Measurements from ENCODE around the gene NUFIP1. TPM values are rescaled to one million over a fixed set of nuclear protein-coding genes. Genes with fewer than 3 reads are reported as not detected.

The NUFIP1 gene
- total RNA-seq, 1 experiment from 2014 or later: 17.1 TPM

GRCh38 chr13:44955406-44955805 is 33.9 kb downstream of the NUFIP1 start:
- Histone ChIP-seq H3K23ac (ENCODE audit: insufficient read length, low read depth, low read length) (no peak overlapping the region), H2BK5ac (ENCODE audit: insufficient read length, low read length) (no peak overlapping the region), H4K20me1 (ENCODE audit: control insufficient read depth, insufficient read depth, insufficient read length) (no peaks in the 10 kb centered on the region), H3K14ac (ENCODE audit: insufficient read depth, low read length) (no peak overlapping the region), H3K23me2 (ENCODE audit: insufficient read length, low read depth, low read length, poor library complexity, severe bottlenecking) (no peaks in the 10 kb centered on the region), H3K4ac (ENCODE audit: low read depth, low read length) (no peak overlapping the region), H2BK12ac (ENCODE audit: insufficient read length, low read depth, low read length) (no peak overlapping the region), H3K27ac (ENCODE audit: insufficient read length, low read depth, low read length) (no peak overlapping the region), H3K9ac (ENCODE audit: extremely low read depth, insufficient read length, low read length) (no peak overlapping the region), H2AFZ (ENCODE audit: low read length) (no peak overlapping the region), H4K8ac (replicated peaks; ENCODE audit: insufficient read length, low read depth, low read length) (no peak overlapping the region), H4K91ac (ENCODE audit: insufficient read length, low read depth, low read length) (no peak overlapping the region), H3K56ac (ENCODE audit: insufficient read length, low read depth, low read length) (no peak overlapping the region), H3K27me3 (ENCODE audit: insufficient read depth, low read length) (no peaks in the 10 kb centered on the region), H2BK120ac (ENCODE audit: low read depth, low read length, poor library complexity, severe bottlenecking) (no peak overlapping the region), H3K4me1 (ENCODE audit: insufficient read depth, low read length) (no peaks in the 10 kb centered on the region), H4K5ac (ENCODE audit: insufficient read length, low read depth, low read length) (no peak overlapping the region), H3K79me1 (ENCODE audit: insufficient read depth, low read depth, low read length, poor library complexity, severe bottlenecking) (no peaks in the 10 kb centered on the region), H2BK20ac (ENCODE audit: low read depth, low read length, poor library complexity, severe bottlenecking) (no peak overlapping the region), H3K4me2 (ENCODE audit: insufficient read depth, insufficient read length, low read length) (no peak overlapping the region), H3K9me3 (ENCODE audit: control insufficient read depth, low read depth, low read length) (no peaks in the 10 kb centered on the region), H2BK15ac (ENCODE audit: low read depth, low read length) (no peak overlapping the region), H3K79me2 (ENCODE audit: insufficient read depth, low read length) (0 out of 2 replicates have a peak, but pooled peaks cover 2% of the 10 kb centered on the region), H3T11ph (ENCODE audit: low read length) (no peak overlapping the region), H2AK5ac (ENCODE audit: insufficient read length, low read length) (no peak overlapping the region), H3K18ac (ENCODE audit: insufficient read length, low read depth, low read length) (no peak overlapping the region)
- no peak for DNase-seq
- Mint-ChIP-seq H3K27ac (no peak overlapping the region), H3K4me1 (no peaks in the 10 kb centered on the region), H3K36me3 (ENCODE audit: insufficient read depth in 1 of 3, low read depth in 3 of 3) (peaks cover 4 to 19% (median 8%) of the 10 kb centered on the region in 3 experiments; a peak in 6 of 7 replicates), H3K27me3 (ENCODE audit: low read depth) (no peaks in the 10 kb centered on the region), H3K4me3 (no peak overlapping the region), H3K9me3 (no peaks in the 10 kb centered on the region)
- no CpG with 5 or more reads among the region's 3 CpGs for WGBS (ENCODE audit: extremely low coverage, insufficient read length, low lambda C conversion rate)
- no peak for TF ChIP-seq CTCF (conservative IDR thresholded peaks at IDR 0.05)
